DOHH2 (cell line): ENCODE results near the gene DNAI4.

ENCODE experiments used
- EZH2phosphoT487 ChIP-seq: fragments of 200-600 bp; sonication (generic); IDR thresholded peaks from 2 replicates; pipeline ENCODE4 v1.6.1; 2017; ENCODE audit warnings: borderline replicate concordance, mild to moderate bottlenecking, antibody characterized with exemption, low read length, moderate library complexity, mixed read lengths
- TF ChIP-seq, protein P1 (sequence below): fragments of 200-600 bp; sonication (generic); IDR thresholded peaks from one replicate; pipeline ENCODE4 v1.5.1; 2014; ENCODE audit warnings: antibody characterized with exemption, mild to moderate bottlenecking, low read depth, low read length; ENCODE audit not compliant: poor library complexity, severe bottlenecking

DNA sequence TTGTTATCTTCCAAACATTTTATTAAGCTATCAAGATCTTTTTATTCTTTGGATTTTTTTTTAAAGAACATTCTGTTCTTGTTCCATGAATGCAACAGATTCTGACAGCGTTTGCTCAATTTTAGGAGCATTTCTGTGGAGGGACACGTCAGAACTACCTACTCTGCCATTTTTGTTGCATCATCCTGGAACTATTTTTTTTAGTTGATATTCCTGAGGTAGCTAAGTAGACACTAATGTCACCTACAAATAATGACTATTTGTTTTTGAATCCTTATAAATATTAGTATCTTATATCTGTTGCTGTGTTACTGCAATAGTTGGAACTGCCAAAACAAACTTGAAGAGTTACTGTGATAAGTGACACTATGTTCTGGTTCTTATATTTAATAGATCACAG is 57.2 kb downstream of the DNAI4 start:
- TF ChIP-seq, protein P1, sequence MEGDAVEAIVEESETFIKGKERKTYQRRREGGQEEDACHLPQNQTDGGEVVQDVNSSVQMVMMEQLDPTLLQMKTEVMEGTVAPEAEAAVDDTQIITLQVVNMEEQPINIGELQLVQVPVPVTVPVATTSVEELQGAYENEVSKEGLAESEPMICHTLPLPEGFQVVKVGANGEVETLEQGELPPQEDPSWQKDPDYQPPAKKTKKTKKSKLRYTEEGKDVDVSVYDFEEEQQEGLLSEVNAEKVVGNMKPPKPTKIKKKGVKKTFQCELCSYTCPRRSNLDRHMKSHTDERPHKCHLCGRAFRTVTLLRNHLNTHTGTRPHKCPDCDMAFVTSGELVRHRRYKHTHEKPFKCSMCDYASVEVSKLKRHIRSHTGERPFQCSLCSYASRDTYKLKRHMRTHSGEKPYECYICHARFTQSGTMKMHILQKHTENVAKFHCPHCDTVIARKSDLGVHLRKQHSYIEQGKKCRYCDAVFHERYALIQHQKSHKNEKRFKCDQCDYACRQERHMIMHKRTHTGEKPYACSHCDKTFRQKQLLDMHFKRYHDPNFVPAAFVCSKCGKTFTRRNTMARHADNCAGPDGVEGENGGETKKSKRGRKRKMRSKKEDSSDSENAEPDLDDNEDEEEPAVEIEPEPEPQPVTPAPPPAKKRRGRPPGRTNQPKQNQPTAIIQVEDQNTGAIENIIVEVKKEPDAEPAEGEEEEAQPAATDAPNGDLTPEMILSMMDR, result no peak
- no peak for TF ChIP-seq EZH2phosphoT487
